SK-N-SH (cell line): Measurements from ENCODE around the gene TIE1. TPM values are rescaled to one million over a fixed set of nuclear protein-coding genes. Genes with fewer than 3 reads are reported as not detected.

Experiments
- CTCF ChIA-PET: fragments of 300-600, 350-600 bp; formaldehyde crosslinking; extraction: SDS; loops from one replicate; lab custom pipeline; 2021; lab: Yijun Ruan, JAX
- POLR2A ChIA-PET: fragments of 350-600 bp; sonication (Branson Sonifier 250); formaldehyde crosslinking; extraction: SDS; loops from one replicate; lab custom pipeline; 2020; ENCODE audit warnings: antibody characterized with exemption, inconsistent platforms; lab: Yijun Ruan, JAX
- DNase-seq: peaks from one replicate; pipeline ENCODE4 v3.0.0; 2012
- H2AFZ ChIP-seq: fragments of 200-600 bp; sonication (generic); 2 replicates; pipeline ENCODE4 v1.8.1; 2016; ENCODE audit warnings: antibody characterized with exemption, mild to moderate bottlenecking, low read depth
- H3F3A ChIP-seq: fragments of 200-600 bp; sonication (generic); replicated peaks from 2 replicates; pipeline ENCODE3; 2016; ENCODE audit warnings: antibody characterized with exemption, mild to moderate bottlenecking; ENCODE audit not compliant: insufficient read depth
- H3K27ac ChIP-seq, 2 experiments: fragments of 200-500 bp in 1 of 2; fragments of 200-600 bp in 1 of 2; sonication (Bioruptor generic) in 1 of 2; sonication (generic), shearing (Covaris generic) in 1 of 2; 2 replicates each; pipeline versions ENCODE4 v1.5.1 to v1.6.1; 2014 to 2016; ENCODE audit warnings: low read depth in 2 of 2, inconsistent platforms in 1 of 2, low read length in 1 of 2, mild to moderate bottlenecking in 1 of 2, mixed read lengths in 1 of 2
- H3K27me3 ChIP-seq: fragments of 200-600 bp; sonication (generic), shearing (Covaris generic); 2 replicates; pipeline ENCODE4 v1.6.1; 2016; ENCODE audit warnings: mixed run types; ENCODE audit not compliant: insufficient read depth
- H3K36me3 ChIP-seq, 2 experiments: fragments of 200-500 bp in 1 of 2; fragments of 200-600 bp in 1 of 2; sonication (Bioruptor generic) in 1 of 2; sonication (generic) in 1 of 2; replicated peaks in 1 of 2; 2 replicates each; pipeline versions ENCODE3 to v1.5.1; 2014 to 2016; ENCODE audit warnings: low read length in 1 of 2, mild to moderate bottlenecking in 1 of 2; ENCODE audit not compliant: insufficient read depth in 2 of 2, control insufficient read depth in 1 of 2
- H3K4me1 ChIP-seq, 2 experiments: fragments of 200-500 bp in 1 of 2; fragments of 200-600 bp in 1 of 2; sonication (Bioruptor generic) in 1 of 2; sonication (generic), shearing (Covaris generic) in 1 of 2; 2 replicates each; pipeline versions ENCODE4 v1.5.1 to v1.6.1; 2014 to 2016; ENCODE audit warnings: low read depth in 1 of 2, low read length in 1 of 2, mixed run types in 1 of 2; ENCODE audit not compliant: insufficient read depth in 2 of 2, control insufficient read depth in 1 of 2
- H3K4me2 ChIP-seq: fragments of 200-600 bp; sonication (generic), shearing (Covaris generic); 2 replicates; pipeline ENCODE4 v1.6.1; 2017; ENCODE audit warnings: mixed run types
- H3K4me3 ChIP-seq, 2 experiments: fragments of 200-500 bp in 1 of 2; fragments of 200-600 bp in 1 of 2; sonication (Bioruptor generic) in 1 of 2; sonication (generic), shearing (Covaris generic) in 1 of 2; 2 replicates each; pipeline versions ENCODE4 v1.5.1 to v1.8.1; 2014 to 2016; ENCODE audit warnings: low read depth in 2 of 2, inconsistent platforms in 1 of 2, low read length in 1 of 2, mild to moderate bottlenecking in 1 of 2, mixed read lengths in 1 of 2, moderate library complexity in 1 of 2
- H3K79me2 ChIP-seq: fragments of 200-600 bp; sonication (generic); 2 replicates; pipeline ENCODE4 v1.8.1; 2017; ENCODE audit warnings: mild to moderate bottlenecking; ENCODE audit not compliant: insufficient read depth
- H3K9ac ChIP-seq: fragments of 200-600 bp; sonication (generic); 2 replicates; pipeline ENCODE4 v1.6.1; 2017; ENCODE audit warnings: mixed run types
- H3K9me2 ChIP-seq: fragments of 200-600 bp; sonication (generic); 2 replicates; pipeline ENCODE4 v1.6.1; 2017; ENCODE audit warnings: mixed run types
- H3K9me3 ChIP-seq: fragments of 200-600 bp; sonication (generic); 2 replicates; pipeline ENCODE4 v1.6.1; 2017; ENCODE audit warnings: mixed run types, mild to moderate bottlenecking, moderate library complexity
- H4K20me1 ChIP-seq: fragments of 200-600 bp; sonication (generic); 2 replicates; pipeline ENCODE4 v1.6.1; 2017; ENCODE audit warnings: mild to moderate bottlenecking, mixed run types; ENCODE audit not compliant: insufficient read depth
- ELF1 ChIP-seq: IDR thresholded peaks from 2 replicates; pipeline ENCODE4 v1.4.0; 2012
- EP300 ChIP-seq, 2 experiments: IDR thresholded peaks; 2 replicates each; pipeline versions ENCODE4 v1.4.0 to v1.6.1; 2012; ENCODE audit warnings: borderline replicate concordance in 1 of 2, low read depth in 1 of 2, low read length in 1 of 2
- FOXJ3 ChIP-seq: sonication (generic); formaldehyde crosslinking; IDR thresholded peaks from 2 replicates; pipeline ENCODE4 v1.5.1; 2020; ENCODE audit warnings: mild to moderate bottlenecking, missing genetic modification reagents
- GABPA ChIP-seq: IDR thresholded peaks from 2 replicates; pipeline ENCODE4 v1.4.0; 2012; ENCODE audit warnings: low read depth, mild to moderate bottlenecking
- JUND ChIP-seq: IDR thresholded peaks from 2 replicates; pipeline ENCODE4 v1.4.0; 2012
- MEF2A ChIP-seq: IDR thresholded peaks from 2 replicates; pipeline ENCODE4 v1.4.0; 2012; ENCODE audit warnings: low read depth, borderline replicate concordance
- MXI1 ChIP-seq: IDR thresholded peaks from 2 replicates; pipeline ENCODE4 v1.6.1; 2012; ENCODE audit warnings: mild to moderate bottlenecking, low read depth, low read length, improper control_type of control experiment
- NFIC ChIP-seq: IDR thresholded peaks from 2 replicates; pipeline ENCODE4 v1.4.0; 2012; ENCODE audit warnings: borderline replicate concordance
- NRF1 ChIP-seq: IDR thresholded peaks from 2 replicates; pipeline ENCODE4 v1.6.1; 2012; ENCODE audit warnings: low read depth, mild to moderate bottlenecking, low read length
- RAD21 ChIP-seq: IDR thresholded peaks from 2 replicates; pipeline ENCODE4 v1.6.1; 2012; ENCODE audit warnings: mild to moderate bottlenecking, low read length
- RXRA ChIP-seq: IDR thresholded peaks from 2 replicates; pipeline ENCODE4 v1.4.0; 2012; ENCODE audit warnings: low read depth, mild to moderate bottlenecking, borderline replicate concordance
- SIN3A ChIP-seq: IDR thresholded peaks from 2 replicates; pipeline ENCODE4 v1.6.1; 2012; ENCODE audit warnings: low read depth, mild to moderate bottlenecking, low read length, moderate library complexity, borderline replicate concordance
- SMC3 ChIP-seq: IDR thresholded peaks from 2 replicates; pipeline ENCODE4 v1.6.1; 2012; ENCODE audit warnings: low read depth, low read length, improper control_type of control experiment
- TAF1 ChIP-seq: IDR thresholded peaks from 2 replicates; pipeline ENCODE4 v1.6.1; 2012; ENCODE audit warnings: low read depth, mild to moderate bottlenecking, low read length, moderate library complexity, borderline replicate concordance
- WGBS: methylation state at CpG from one replicate; pipeline ENCODE4 v1.1.6; 2017; ENCODE audit warnings: low lambda C conversion rate; 5-methylcytosine and 5-hydroxymethylcytosine counted together
- polyA plus RNA-seq, 3 experiments: library from polyadenylated mRNA; depleted of rRNA; stranded (reverse); fragments of >200 nt; gene quantifications; 2 replicates each; pipeline ENCODE4 v1.2.3, GENCODE V29; 2012
- TF ChIP-seq, protein P1 (sequence below): fragments of 200-600 bp; sonication (generic); IDR thresholded peaks from 2 replicates; pipeline ENCODE4 v1.6.1; 2017; ENCODE audit warnings: antibody characterized with exemption, mild to moderate bottlenecking, moderate library complexity
- TF ChIP-seq, protein P2 (sequence below): IDR thresholded peaks from 2 replicates; pipeline ENCODE4 v1.4.0; 2012; ENCODE audit warnings: low read depth
- TF ChIP-seq, protein P3 (sequence below): IDR thresholded peaks from 2 replicates; pipeline ENCODE4 v1.4.0; 2012; ENCODE audit warnings: low read depth, borderline replicate concordance
- TF ChIP-seq, protein P4 (sequence below): IDR thresholded peaks from 2 replicates; pipeline ENCODE4 v1.6.1; 2012; ENCODE audit warnings: mild to moderate bottlenecking, low read depth, low read length, moderate library complexity

The TIE1 gene
- polyA plus RNA-seq, 1 of the 3 experiments (the other 2 are of a cell fraction): 1.6 TPM

DNA sequence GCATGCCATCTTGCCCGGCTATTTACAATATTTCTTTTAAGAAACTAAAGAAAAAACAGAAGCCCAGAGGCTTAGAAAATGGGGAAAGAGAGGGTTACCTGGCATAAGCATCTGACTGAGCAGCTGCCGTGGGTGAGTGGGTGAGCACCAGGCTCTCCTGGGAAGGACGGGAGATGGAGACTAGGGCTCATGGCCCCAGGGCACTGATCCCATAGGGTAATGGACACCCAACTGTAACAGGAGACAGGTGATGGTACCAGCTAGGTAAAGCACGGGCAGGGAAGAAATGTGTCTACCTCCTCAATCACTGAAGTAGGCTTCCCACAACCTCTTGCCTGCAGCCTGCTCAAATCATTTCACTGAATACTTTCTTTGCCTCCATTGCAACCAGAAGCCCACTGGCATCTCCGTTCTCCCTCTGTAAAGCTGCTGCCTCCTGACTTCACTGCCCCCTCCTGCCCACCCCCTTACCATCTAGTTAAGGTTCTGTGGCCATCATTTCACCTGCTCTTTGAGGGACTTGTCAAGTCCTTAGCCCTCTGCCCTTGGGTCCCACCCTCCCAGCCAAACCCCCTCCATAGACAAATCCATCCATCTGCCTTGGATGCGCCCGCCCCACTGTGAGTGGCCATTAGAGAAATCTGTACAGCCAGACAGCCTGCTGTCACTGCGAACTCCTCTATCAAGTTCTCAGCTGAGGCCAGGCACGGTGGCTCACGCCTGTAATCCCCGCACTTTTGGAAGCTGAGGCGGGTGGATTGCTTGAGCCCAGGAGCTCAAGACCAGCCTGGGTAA, 24.8 kb upstream of the TIE1 start:
- DNase-seq: no peak
- 51% methylated on average over 9 of the region's 12 CpGs for WGBS
- POLR2A ChIA-PET: no interaction called here
- Histone ChIP-seq H4K20me1 (no peaks in the 10 kb centered on the region), H3K9me3 (no peaks in the 10 kb centered on the region), H3K27ac (no peak overlapping the region), H3K36me3 (no peaks in the 10 kb centered on the region), H3K4me1 (no peaks in the 10 kb centered on the region; a peak in 1 of 4 replicates), H3K9ac (no peak overlapping the region), H3K4me2 (no peak overlapping the region), H3K4me3 (no peak overlapping the region), H3K27me3 (peaks cover 11% of the 10 kb centered on the region; the same call in 1 of the 2 replicates), H3F3A (no peaks in the 10 kb centered on the region), H3K9me2 (no peaks in the 10 kb centered on the region)
- CTCF ChIA-PET: interaction anchor here (1.9 kb wide), 1 partner anchor 13 kb away, joined by 5 read pairs; no protein-coding TSS in a partner anchor
- TF ChIP-seq, protein P1, sequence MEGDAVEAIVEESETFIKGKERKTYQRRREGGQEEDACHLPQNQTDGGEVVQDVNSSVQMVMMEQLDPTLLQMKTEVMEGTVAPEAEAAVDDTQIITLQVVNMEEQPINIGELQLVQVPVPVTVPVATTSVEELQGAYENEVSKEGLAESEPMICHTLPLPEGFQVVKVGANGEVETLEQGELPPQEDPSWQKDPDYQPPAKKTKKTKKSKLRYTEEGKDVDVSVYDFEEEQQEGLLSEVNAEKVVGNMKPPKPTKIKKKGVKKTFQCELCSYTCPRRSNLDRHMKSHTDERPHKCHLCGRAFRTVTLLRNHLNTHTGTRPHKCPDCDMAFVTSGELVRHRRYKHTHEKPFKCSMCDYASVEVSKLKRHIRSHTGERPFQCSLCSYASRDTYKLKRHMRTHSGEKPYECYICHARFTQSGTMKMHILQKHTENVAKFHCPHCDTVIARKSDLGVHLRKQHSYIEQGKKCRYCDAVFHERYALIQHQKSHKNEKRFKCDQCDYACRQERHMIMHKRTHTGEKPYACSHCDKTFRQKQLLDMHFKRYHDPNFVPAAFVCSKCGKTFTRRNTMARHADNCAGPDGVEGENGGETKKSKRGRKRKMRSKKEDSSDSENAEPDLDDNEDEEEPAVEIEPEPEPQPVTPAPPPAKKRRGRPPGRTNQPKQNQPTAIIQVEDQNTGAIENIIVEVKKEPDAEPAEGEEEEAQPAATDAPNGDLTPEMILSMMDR: no peak
- TF ChIP-seq SMC3 (no peak), GABPA (no peak), ELF1 (no peak), NRF1 (no peak), NFIC (no peak), TAF1 (no peak), MEF2A (no peak), RXRA (no peak), MXI1 (no peak), EP300 (IDR thresholded peaks at IDR 0.05; ENCODE audit: borderline replicate concordance in 1 of 2, low read depth in 1 of 2, low read length in 1 of 2) (no peak), FOXJ3 (CRISPR knock-in tag) (no peak), RAD21 (no peak), SIN3A (no peak), JUND (no peak)
- TF ChIP-seq, protein P2, sequence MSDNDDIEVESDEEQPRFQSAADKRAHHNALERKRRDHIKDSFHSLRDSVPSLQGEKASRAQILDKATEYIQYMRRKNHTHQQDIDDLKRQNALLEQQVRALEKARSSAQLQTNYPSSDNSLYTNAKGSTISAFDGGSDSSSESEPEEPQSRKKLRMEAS: no peak
- TF ChIP-seq, protein P3, sequence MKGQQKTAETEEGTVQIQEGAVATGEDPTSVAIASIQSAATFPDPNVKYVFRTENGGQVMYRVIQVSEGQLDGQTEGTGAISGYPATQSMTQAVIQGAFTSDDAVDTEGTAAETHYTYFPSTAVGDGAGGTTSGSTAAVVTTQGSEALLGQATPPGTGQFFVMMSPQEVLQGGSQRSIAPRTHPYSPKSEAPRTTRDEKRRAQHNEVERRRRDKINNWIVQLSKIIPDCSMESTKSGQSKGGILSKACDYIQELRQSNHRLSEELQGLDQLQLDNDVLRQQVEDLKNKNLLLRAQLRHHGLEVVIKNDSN: no peak
- TF ChIP-seq, protein P4, sequence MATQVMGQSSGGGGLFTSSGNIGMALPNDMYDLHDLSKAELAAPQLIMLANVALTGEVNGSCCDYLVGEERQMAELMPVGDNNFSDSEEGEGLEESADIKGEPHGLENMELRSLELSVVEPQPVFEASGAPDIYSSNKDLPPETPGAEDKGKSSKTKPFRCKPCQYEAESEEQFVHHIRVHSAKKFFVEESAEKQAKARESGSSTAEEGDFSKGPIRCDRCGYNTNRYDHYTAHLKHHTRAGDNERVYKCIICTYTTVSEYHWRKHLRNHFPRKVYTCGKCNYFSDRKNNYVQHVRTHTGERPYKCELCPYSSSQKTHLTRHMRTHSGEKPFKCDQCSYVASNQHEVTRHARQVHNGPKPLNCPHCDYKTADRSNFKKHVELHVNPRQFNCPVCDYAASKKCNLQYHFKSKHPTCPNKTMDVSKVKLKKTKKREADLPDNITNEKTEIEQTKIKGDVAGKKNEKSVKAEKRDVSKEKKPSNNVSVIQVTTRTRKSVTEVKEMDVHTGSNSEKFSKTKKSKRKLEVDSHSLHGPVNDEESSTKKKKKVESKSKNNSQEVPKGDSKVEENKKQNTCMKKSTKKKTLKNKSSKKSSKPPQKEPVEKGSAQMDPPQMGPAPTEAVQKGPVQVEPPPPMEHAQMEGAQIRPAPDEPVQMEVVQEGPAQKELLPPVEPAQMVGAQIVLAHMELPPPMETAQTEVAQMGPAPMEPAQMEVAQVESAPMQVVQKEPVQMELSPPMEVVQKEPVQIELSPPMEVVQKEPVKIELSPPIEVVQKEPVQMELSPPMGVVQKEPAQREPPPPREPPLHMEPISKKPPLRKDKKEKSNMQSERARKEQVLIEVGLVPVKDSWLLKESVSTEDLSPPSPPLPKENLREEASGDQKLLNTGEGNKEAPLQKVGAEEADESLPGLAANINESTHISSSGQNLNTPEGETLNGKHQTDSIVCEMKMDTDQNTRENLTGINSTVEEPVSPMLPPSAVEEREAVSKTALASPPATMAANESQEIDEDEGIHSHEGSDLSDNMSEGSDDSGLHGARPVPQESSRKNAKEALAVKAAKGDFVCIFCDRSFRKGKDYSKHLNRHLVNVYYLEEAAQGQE: no peak
- TF ChIP-seq, all 33 proteins: peak for 0
- Histone ChIP-seq H2AFZ (no peak overlapping the region), H3K79me2 (no peaks in the 10 kb centered on the region)
